Smooth muscle cell (in vitro differentiated cells): ENCODE data around the gene CSN3. TPM values are rescaled to one million over a fixed set of nuclear protein-coding genes. Genes with fewer than 3 reads are reported as not detected.
A peak's percentile ranks its signal among the peaks of the same experiment; 100 is the strongest.
"Not testable (repeated sequence)": the region's sequence is repeated elsewhere in the genome, so short reads cannot be mapped to it uniquely, and the experiment has no call there.

Experiments
- DNase-seq: peaks from one replicate; lab custom pipeline; 2025; ENCODE audit not compliant: unreplicated experiment; lab: John Stamatoyannopoulos, UW
- H2AFZ ChIP-seq: fragments of 200-600 bp; sonication (generic); 2 replicates; pipeline ENCODE4 v1.6.0; 2016; ENCODE audit warnings: antibody characterized with exemption, low read depth, mild to moderate bottlenecking
- H3F3A ChIP-seq: fragments of 200-600 bp; sonication (generic); 2 replicates; pipeline ENCODE4 v1.6.0; 2017; ENCODE audit warnings: antibody characterized with exemption, low read depth
- H3K27ac ChIP-seq: fragments of 200-600 bp; sonication (generic); 2 replicates; pipeline ENCODE4 v1.5.1; 2016; ENCODE audit warnings: low read depth, mild to moderate bottlenecking
- H3K27me3 ChIP-seq: fragments of 200-600 bp; sonication (generic); 2 replicates; pipeline ENCODE4 v1.6.1; 2016; ENCODE audit warnings: low read depth, mild to moderate bottlenecking
- H3K36me3 ChIP-seq: fragments of 200-600 bp; sonication (generic); 2 replicates; pipeline ENCODE4 v1.5.1; 2016; ENCODE audit warnings: low read depth
- H3K4me1 ChIP-seq: fragments of 200-600 bp; sonication (generic); 2 replicates; pipeline ENCODE4 v1.5.1; 2016; ENCODE audit warnings: low read depth
- H3K4me2 ChIP-seq: fragments of 200-600 bp; sonication (generic); 2 replicates; pipeline ENCODE4 v1.6.0; 2016; ENCODE audit warnings: mild to moderate bottlenecking
- H3K4me3 ChIP-seq: fragments of 200-600 bp; sonication (generic); 2 replicates; pipeline ENCODE4 v1.5.1; 2016; ENCODE audit warnings: mild to moderate bottlenecking
- H3K79me2 ChIP-seq: fragments of 200-600 bp; sonication (generic); 2 replicates; pipeline ENCODE4 v1.6.0; 2016; ENCODE audit warnings: low read depth, mild to moderate bottlenecking
- H3K9ac ChIP-seq: fragments of 200-600 bp; sonication (generic); 2 replicates; pipeline ENCODE4 v1.6.0; 2016; ENCODE audit warnings: low read depth
- H3K9me3 ChIP-seq: fragments of 200-600 bp; sonication (generic); replicated peaks from 2 replicates; pipeline ENCODE4 v1.5.1; 2016; ENCODE audit warnings: low read depth
- H4K20me1 ChIP-seq: fragments of 200-600 bp; sonication (generic); 2 replicates; pipeline ENCODE4 v1.6.0; 2016; ENCODE audit warnings: low read depth
- WGBS: methylation state at CpG from one replicate; pipeline ENCODE4 v1.1.7; 2016; ENCODE audit warnings: low lambda C conversion rate; 5-methylcytosine and 5-hydroxymethylcytosine counted together
- polyA plus RNA-seq: library from polyadenylated mRNA; unstranded; fragments of >200 nt; fragmentation: Nextera tagmentation; extraction: Ambion mirVana; gene quantifications from 2 replicates; pipeline ENCODE4 v1.2.1, GENCODE V29; 2016
- total RNA-seq: library from RNA; depleted of rRNA; stranded (reverse); fragments of >200 nt; gene quantifications from 2 replicates; pipeline ENCODE4 v1.2.3, GENCODE V29; 2014
- TF ChIP-seq, protein P1 (sequence below): fragments of 200-600 bp; sonication (generic); IDR thresholded peaks from 2 replicates; pipeline ENCODE4 v1.5.1; 2017; ENCODE audit warnings: borderline replicate concordance, mild to moderate bottlenecking, antibody characterized with exemption; ENCODE audit not compliant: insufficient read depth, poor library complexity, severe bottlenecking

Gene CSN3
- total and polyA plus RNA-seq, 2 experiments from 2014 or later = not detected

DNA sequence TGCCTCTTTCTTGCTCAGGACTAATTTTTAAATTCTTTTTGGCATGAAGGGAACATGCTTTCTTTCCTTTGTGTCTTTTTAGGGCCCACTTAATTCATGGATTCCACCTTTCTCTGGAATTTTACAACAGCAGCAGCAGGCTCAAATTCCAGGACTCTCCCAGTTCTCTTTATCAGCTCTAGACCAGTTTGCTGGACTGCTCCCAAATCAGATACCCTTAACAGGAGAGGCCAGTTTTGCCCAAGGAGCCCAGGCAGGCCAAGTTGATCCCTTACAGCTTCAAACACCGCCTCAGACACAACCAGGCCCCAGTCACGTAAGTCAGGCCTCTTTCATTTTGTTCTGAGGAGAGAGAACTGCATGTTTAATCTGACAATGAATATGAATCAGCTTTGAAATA lies 44.6 kb upstream of the CSN3 start:
- H3K79me2 ChIP-seq = no peaks in the 10 kb centered on the region
- 16% methylated on average over 2 of the region's 2 CpGs for WGBS
- DNase-seq = no peak
- TF ChIP-seq, protein P1, sequence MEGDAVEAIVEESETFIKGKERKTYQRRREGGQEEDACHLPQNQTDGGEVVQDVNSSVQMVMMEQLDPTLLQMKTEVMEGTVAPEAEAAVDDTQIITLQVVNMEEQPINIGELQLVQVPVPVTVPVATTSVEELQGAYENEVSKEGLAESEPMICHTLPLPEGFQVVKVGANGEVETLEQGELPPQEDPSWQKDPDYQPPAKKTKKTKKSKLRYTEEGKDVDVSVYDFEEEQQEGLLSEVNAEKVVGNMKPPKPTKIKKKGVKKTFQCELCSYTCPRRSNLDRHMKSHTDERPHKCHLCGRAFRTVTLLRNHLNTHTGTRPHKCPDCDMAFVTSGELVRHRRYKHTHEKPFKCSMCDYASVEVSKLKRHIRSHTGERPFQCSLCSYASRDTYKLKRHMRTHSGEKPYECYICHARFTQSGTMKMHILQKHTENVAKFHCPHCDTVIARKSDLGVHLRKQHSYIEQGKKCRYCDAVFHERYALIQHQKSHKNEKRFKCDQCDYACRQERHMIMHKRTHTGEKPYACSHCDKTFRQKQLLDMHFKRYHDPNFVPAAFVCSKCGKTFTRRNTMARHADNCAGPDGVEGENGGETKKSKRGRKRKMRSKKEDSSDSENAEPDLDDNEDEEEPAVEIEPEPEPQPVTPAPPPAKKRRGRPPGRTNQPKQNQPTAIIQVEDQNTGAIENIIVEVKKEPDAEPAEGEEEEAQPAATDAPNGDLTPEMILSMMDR = no peak
- H3K27me3 ChIP-seq = no peaks in the 10 kb centered on the region
- no peak overlapping the region for H3K4me3 ChIP-seq
- no peaks in the 10 kb centered on the region for H3K9me3 ChIP-seq
- peak overlapping the region; percentile 85 for H2AFZ ChIP-seq
- peak overlapping the region; percentile 52 for H3K27ac ChIP-seq
- H4K20me1 ChIP-seq = no peaks in the 10 kb centered on the region
- H3F3A ChIP-seq = no peaks in the 10 kb centered on the region
- H3K9ac ChIP-seq = no peak overlapping the region
- no peaks in the 10 kb centered on the region for H3K4me1 ChIP-seq
- H3K36me3 ChIP-seq = no peaks in the 10 kb centered on the region
- H3K4me2 ChIP-seq = peak overlapping the region; percentile 10

DNA sequence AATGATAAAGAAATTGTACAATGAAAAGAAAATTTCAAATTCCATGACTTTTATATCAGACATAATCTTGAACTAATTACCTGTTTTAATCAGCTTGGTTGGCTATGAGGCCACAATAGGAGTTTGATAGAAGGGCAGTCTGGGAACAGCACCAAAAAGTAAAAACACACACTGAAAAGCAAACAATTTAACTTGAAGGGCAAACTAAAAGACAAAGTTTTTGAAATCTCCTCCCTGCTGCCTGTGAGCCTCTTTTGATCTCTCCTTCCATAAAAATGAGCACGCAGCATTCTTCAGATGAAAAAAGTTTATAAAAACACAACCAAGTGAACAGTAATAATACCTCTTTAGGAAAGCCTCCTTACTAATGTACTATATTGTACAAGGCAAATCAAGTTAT lies 38.8 kb upstream of the CSN3 start:
- no peaks in the 10 kb centered on the region for H3K27me3 ChIP-seq
- no peaks in the 10 kb centered on the region for H4K20me1 ChIP-seq
- no peak for DNase-seq
- no peaks in the 10 kb centered on the region for H3F3A ChIP-seq
- H3K4me3 ChIP-seq = no peak overlapping the region
- no peak overlapping the region for H3K4me2 ChIP-seq
- H3K79me2 ChIP-seq = no peaks in the 10 kb centered on the region
- TF ChIP-seq, protein P1 = no peak
- no peak overlapping the region for H3K9ac ChIP-seq
- H3K4me1 ChIP-seq = no peaks in the 10 kb centered on the region
- H2AFZ ChIP-seq = no peak overlapping the region
- 79% methylated on average over 1 of the region's 1 CpG for WGBS
- no peaks in the 10 kb centered on the region for H3K36me3 ChIP-seq
- no peak overlapping the region for H3K27ac ChIP-seq
- no peaks in the 10 kb centered on the region for H3K9me3 ChIP-seq

DNA sequence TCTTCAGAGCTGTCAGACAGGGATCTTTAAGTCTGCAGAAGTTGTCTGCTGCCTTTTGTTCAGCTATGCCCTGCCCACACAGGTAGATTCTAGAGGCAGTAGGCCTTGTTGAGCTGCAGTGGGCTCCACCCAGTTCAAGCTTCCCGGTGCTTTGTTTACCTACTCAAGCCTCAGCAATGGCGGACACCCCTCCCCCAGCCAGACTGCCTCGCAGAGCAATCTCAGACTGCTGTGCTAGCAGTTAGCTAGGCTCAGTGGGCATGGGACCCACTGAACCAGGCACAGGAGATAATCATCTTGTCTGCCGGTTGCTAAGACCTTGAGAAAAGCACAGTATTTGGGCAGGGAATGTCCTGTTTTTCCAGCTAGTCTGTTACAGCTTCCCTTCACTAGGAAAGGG lies 29.6 kb upstream of the CSN3 start:
- DNase-seq, H3F3A ChIP-seq, H3K4me1 ChIP-seq, H3K9ac ChIP-seq, H3K9me3 ChIP-seq, H3K36me3 ChIP-seq, H3K79me2 ChIP-seq, H3K27ac ChIP-seq, H4K20me1 ChIP-seq, H3K4me3 ChIP-seq, H2AFZ ChIP-seq, H3K4me2 ChIP-seq, H3K27me3 ChIP-seq: not testable (repeated sequence)
- WGBS = 80% methylated on average over 4 of the region's 4 CpGs

DNA sequence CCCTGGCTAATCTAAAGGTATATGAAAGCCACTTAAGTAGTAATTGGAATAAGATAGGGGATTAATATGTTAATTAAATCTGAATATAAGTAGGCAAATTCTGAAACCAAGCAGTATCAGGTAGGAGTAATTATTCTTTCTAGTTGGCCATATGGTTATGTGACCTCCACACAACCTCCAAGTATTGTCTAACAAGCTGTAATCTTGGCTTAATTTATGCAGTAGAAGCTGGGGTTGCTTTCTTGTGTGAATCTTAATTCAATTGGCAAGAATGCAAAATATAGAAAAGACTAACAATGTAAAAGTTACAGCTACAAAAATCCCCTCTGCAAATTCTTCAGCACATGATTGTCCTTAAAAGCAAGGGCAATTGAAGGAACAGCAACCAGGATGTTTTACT lies 26.3 kb upstream of the CSN3 start:
- H2AFZ ChIP-seq, H3K9me3 ChIP-seq, H3K4me2 ChIP-seq, DNase-seq, H3K27ac ChIP-seq, H3K79me2 ChIP-seq, H3K4me3 ChIP-seq, H4K20me1 ChIP-seq, H3K9ac ChIP-seq, H3K36me3 ChIP-seq, H3K4me1 ChIP-seq, H3F3A ChIP-seq, H3K27me3 ChIP-seq: not testable (repeated sequence)

DNA sequence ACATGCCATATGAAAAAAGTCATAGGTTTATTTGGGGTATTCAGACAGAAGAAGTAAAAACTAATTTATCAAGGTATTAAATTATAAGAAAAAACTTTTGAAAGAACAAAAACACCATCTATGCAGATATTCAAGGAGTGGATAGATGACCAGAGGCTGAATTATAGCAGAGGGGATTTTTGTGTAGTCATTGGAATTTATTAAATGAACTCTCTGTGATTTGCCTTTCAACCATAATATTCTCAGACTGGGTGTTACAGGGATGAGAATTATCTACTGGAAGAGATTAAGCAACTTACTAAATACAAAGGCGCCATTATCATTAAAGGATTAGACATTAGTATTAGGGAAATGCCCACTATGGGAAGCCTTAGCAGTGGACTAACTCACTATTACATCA lies 25.8 kb upstream of the CSN3 start:
- H3F3A ChIP-seq, DNase-seq, H3K27ac ChIP-seq, H3K79me2 ChIP-seq, H2AFZ ChIP-seq, H3K27me3 ChIP-seq, H3K4me3 ChIP-seq, H3K9ac ChIP-seq, H3K36me3 ChIP-seq, H3K4me2 ChIP-seq, H4K20me1 ChIP-seq, H3K9me3 ChIP-seq, H3K4me1 ChIP-seq: not testable (repeated sequence)
- WGBS = 78% methylated on average over 1 of the region's 1 CpG

DNA sequence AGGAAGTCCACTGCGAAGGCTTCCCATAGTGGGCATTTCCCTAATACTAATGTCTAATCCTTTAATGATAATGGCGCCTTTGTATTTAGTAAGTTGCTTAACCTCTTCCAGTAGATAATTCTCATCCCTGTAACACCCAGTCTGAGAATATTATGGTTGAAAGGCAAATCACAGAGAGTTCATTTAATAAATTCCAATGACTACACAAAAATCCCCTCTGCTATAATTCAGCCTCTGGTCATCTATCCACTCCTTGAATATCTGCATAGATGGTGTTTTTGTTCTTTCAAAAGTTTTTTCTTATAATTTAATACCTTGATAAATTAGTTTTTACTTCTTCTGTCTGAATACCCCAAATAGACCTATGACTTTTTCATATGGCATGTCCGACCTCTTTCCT lies 21.0 kb upstream of the CSN3 start:
- DNase-seq, H3K9ac ChIP-seq, H3F3A ChIP-seq, H3K4me1 ChIP-seq, H3K4me3 ChIP-seq, H3K27me3 ChIP-seq, H4K20me1 ChIP-seq, H3K79me2 ChIP-seq, H3K27ac ChIP-seq, H3K4me2 ChIP-seq, H3K9me3 ChIP-seq, H3K36me3 ChIP-seq, H2AFZ ChIP-seq: not testable (repeated sequence)
- 93% methylated on average over 3 of the region's 3 CpGs for WGBS

DNA sequence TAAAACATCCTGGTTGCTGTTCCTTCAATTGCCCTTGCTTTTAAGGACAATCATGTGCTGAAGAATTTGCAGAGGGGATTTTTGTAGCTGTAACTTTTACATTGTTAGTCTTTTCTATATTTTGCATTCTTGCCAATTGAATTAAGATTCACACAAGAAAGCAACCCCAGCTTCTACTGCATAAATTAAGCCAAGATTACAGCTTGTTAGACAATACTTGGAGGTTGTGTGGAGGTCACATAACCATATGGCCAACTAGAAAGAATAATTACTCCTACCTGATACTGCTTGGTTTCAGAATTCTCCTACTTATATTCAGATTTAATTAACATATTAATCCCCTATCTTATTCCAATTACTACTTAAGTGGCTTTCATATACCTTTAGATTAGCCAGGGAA lies 20.6 kb upstream of the CSN3 start:
- DNase-seq, H3K36me3 ChIP-seq, H3K27ac ChIP-seq, H3K9me3 ChIP-seq, H3K27me3 ChIP-seq, H4K20me1 ChIP-seq, H3F3A ChIP-seq, H3K9ac ChIP-seq, H3K4me3 ChIP-seq, H3K79me2 ChIP-seq, H3K4me1 ChIP-seq, H2AFZ ChIP-seq, H3K4me2 ChIP-seq: not testable (repeated sequence)
